RWPE2 (cell line): Measurements from ENCODE around the gene DZIP1.

Source experiments
- ATAC-seq: fragments of 200-7000 bp; cut with Tn5 transposase; 3 replicates; pipeline ENCODE4 v1.9.1; 2021; ENCODE audit warnings: low read depth
- DNase-seq: peaks from one replicate; pipeline ENCODE4 v3.0.0-alpha.2; 2020; ENCODE audit warnings: low spot score
- H3K27ac ChIP-seq: fragments of 450-650 bp; 2 replicates; pipeline ENCODE4 v1.5.1; 2017; ENCODE audit warnings: mild to moderate bottlenecking; ENCODE audit not compliant: poor library complexity, severe bottlenecking
- H3K27me3 ChIP-seq: fragments of 250-450 bp; sonication (Bioruptor Pico); 2 replicates; pipeline ENCODE4 v1.5.1; 2021; ENCODE audit warnings: mild to moderate bottlenecking, moderate library complexity; ENCODE audit not compliant: insufficient read depth, poor library complexity, severe bottlenecking
- H3K36me3 ChIP-seq: fragments of 250-450 bp; sonication (Bioruptor Pico); 2 replicates; pipeline ENCODE4 v1.5.1; 2020; ENCODE audit warnings: low read depth, mild to moderate bottlenecking, moderate library complexity
- H3K4me1 ChIP-seq: fragments of 250-450 bp; sonication (Bioruptor Pico); 2 replicates; pipeline ENCODE4 v1.5.1; 2021; ENCODE audit warnings: mild to moderate bottlenecking, moderate library complexity; ENCODE audit not compliant: insufficient read depth, poor library complexity, severe bottlenecking
- H3K4me3 ChIP-seq: fragments of 250-450 bp; sonication (Bioruptor Pico); 2 replicates; pipeline ENCODE4 v1.5.1; 2021; ENCODE audit warnings: mild to moderate bottlenecking, moderate library complexity; ENCODE audit not compliant: severe bottlenecking
- H3K9me3 ChIP-seq: fragments of 250-450 bp; sonication (Bioruptor Pico); 2 replicates; pipeline ENCODE4 v1.5.1; 2021; ENCODE audit warnings: mild to moderate bottlenecking, moderate library complexity; ENCODE audit not compliant: severe bottlenecking
- TF ChIP-seq, protein P1 (sequence below): fragments of 450-650 bp; IDR thresholded peaks from one replicate; pipeline ENCODE4 v1.5.1; 2017; ENCODE audit warnings: mild to moderate bottlenecking, moderate library complexity; ENCODE audit not compliant: poor library complexity, severe bottlenecking

DZIP1 gene

DNA sequence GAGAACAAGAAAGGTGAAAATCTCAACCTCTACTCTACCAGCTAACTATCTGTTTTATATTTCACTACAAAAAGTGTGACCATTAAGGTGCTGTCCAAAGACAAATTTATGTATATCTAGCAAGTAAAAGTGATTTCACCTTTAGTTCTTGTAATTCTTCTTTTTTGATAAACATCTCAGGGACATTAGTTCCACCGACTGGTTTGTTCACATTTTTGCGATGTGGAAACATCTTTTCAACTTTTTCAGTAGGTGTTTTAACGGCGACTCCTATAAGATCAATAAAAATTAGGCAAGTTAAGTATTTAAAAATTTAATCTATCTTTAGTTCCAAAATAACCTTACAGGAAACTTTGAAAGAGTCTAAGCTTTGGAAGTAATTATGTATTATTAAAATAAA lies 58.6 kb downstream of the DZIP1 start:
- Histone ChIP-seq H3K4me1 (peaks cover 11% of the 10 kb centered on the region), H3K4me3 (no peak overlapping the region), H3K27me3 (no peaks in the 10 kb centered on the region), H3K27ac (no peak overlapping the region), H3K36me3 (peaks cover 82% of the 10 kb centered on the region), H3K9me3 (no peaks in the 10 kb centered on the region)
- no peak for ATAC-seq
- no peak for DNase-seq
- TF ChIP-seq, protein P1, sequence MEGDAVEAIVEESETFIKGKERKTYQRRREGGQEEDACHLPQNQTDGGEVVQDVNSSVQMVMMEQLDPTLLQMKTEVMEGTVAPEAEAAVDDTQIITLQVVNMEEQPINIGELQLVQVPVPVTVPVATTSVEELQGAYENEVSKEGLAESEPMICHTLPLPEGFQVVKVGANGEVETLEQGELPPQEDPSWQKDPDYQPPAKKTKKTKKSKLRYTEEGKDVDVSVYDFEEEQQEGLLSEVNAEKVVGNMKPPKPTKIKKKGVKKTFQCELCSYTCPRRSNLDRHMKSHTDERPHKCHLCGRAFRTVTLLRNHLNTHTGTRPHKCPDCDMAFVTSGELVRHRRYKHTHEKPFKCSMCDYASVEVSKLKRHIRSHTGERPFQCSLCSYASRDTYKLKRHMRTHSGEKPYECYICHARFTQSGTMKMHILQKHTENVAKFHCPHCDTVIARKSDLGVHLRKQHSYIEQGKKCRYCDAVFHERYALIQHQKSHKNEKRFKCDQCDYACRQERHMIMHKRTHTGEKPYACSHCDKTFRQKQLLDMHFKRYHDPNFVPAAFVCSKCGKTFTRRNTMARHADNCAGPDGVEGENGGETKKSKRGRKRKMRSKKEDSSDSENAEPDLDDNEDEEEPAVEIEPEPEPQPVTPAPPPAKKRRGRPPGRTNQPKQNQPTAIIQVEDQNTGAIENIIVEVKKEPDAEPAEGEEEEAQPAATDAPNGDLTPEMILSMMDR: no peak

DNA sequence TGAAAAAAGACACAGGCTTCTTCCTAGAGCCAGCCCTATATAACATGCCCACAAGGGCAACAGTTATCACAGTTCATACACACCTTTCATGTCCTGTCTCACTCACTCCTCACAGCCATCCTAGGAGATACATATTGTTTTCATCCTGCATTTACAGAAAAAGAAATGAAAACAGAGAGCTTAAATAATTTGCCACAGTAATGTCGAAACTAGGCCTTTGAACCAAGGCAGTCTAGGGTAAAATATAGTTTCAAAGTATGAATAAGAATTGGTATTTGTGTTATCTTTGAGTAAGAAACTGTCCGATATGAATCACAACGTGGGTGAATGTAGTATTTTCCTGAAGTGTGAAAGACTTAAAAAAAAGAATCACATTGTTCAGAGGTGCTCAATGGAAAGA lies 65.2 kb downstream of the DZIP1 start:
- Histone ChIP-seq H3K27ac (no peak overlapping the region), H3K4me3 (no peak overlapping the region), H3K27me3 (no peaks in the 10 kb centered on the region), H3K36me3 (peaks cover 47% of the 10 kb centered on the region), H3K4me1 (no peaks in the 10 kb centered on the region), H3K9me3 (no peaks in the 10 kb centered on the region)
- no peak for DNase-seq
- TF ChIP-seq, protein P1: no peak
- no peak for ATAC-seq

DNA sequence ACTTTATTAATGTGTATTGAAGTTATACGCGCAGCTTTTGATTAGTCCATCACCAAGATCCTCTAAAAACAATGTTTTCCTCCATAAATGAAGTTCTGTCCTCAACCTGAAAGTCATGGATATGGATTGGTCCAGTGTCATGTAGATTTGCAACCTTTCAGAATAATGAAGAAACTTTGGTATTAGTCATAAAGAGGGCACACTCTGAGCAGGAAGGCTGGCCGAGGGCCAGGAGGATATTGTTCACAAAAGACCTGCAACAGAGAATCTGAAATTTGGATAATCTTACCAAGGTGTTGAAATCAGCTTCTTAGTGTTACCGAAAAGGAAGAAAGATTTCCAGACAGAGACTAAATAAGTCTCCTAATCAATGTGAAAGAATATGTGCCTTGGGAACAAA lies 71.3 kb downstream of the DZIP1 start:
- DNase-seq (peak; percentile 86), ATAC-seq (peak; percentile 87)
- H3K4me1 ChIP-seq: peaks cover 16% of the 10 kb centered on the region
- no peak overlapping the region for H3K27ac ChIP-seq
- no peaks in the 10 kb centered on the region for H3K9me3 ChIP-seq
- TF ChIP-seq, protein P1: no peak
- H3K36me3 ChIP-seq: peaks cover 2% of the 10 kb centered on the region; the same call in 1 of the 2 replicates
- H3K27me3 ChIP-seq: no peaks in the 10 kb centered on the region
- H3K4me3 ChIP-seq: no peak overlapping the region

DNA sequence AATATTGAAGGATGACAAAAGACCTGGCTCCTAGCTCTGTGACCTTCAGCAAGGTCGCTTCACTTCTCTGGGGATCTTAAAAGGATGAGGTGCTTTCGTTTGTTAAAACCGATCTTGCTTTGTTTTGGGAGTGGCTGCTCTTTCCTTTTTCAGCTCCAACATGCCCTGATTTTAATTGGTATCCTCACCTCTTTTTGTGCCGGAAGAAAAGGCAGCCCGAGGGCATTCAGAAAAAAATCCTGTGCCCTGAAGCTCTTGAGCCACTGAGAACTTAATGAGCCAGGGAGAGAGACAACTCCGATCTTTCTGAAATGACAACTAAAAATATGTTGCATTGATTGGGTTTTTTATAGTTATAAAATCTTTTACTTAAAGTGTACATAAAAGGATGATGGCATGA lies 72.6 kb downstream of the DZIP1 start:
- DNase-seq: no peak
- H3K4me3 ChIP-seq: no peak overlapping the region
- H3K9me3 ChIP-seq: no peaks in the 10 kb centered on the region
- ATAC-seq: no peak
- H3K36me3 ChIP-seq: no peaks in the 10 kb centered on the region
- H3K27ac ChIP-seq: no peak overlapping the region
- TF ChIP-seq, protein P1: no peak
- peaks cover 16% of the 10 kb centered on the region for H3K4me1 ChIP-seq
- no peaks in the 10 kb centered on the region for H3K27me3 ChIP-seq

- H3K4me1 ChIP-seq: peaks cover 19% of the 10 kb centered on the region
- no peaks in the 10 kb centered on the region for H3K27me3 ChIP-seq
- H3K4me3 ChIP-seq: no peak overlapping the region
- no peak for ATAC-seq
- TF ChIP-seq, protein P1: no peak
- no peak for DNase-seq
- no peak overlapping the region for H3K27ac ChIP-seq
- no peaks in the 10 kb centered on the region for H3K36me3 ChIP-seq
- no peaks in the 10 kb centered on the region for H3K9me3 ChIP-seq
Observed at GRCh38 chr13:95570016-95570415, 74.5 kb downstream of the DZIP1 start.
